OCI-LY7 (cell line): Measurements from ENCODE around the gene NUP155.

Experiments used
- EZH2phosphoT487 ChIP-seq: fragments of 200-600 bp; sonication (generic); IDR thresholded peaks from 2 replicates; pipeline ENCODE4 v1.6.1; 2018; ENCODE audit warnings: low read depth, borderline replicate concordance, mild to moderate bottlenecking, mixed run types, antibody characterized with exemption, low read length, moderate library complexity, mixed read lengths
- TF ChIP-seq, protein P1 (sequence below): fragments of 200-600 bp; sonication (generic); conservative IDR thresholded peaks from 2 replicates; pipeline ENCODE4 v1.5.1; 2014; ENCODE audit warnings: mild to moderate bottlenecking, antibody characterized with exemption, low read length, moderate library complexity, mixed read lengths

DNA sequence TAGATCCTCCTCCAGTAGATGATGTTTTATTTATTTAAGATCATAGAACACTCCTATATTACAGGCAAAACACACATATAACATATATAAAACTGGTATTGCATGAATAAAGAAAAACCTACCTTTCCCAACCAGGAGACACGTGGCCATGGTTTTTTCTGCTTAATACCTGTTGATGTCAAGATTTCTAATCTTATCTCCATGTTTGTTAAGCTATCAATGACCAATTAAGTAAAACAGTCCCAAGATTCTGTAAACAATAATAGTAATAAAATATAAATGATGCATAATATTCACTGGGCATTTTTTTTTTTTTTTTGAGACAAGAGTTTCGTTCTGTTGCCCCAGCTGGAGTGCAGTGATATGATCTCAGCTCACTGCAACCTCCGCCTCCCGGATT is 123.4 kb downstream of the NUP155 start:
- TF ChIP-seq, protein P1, sequence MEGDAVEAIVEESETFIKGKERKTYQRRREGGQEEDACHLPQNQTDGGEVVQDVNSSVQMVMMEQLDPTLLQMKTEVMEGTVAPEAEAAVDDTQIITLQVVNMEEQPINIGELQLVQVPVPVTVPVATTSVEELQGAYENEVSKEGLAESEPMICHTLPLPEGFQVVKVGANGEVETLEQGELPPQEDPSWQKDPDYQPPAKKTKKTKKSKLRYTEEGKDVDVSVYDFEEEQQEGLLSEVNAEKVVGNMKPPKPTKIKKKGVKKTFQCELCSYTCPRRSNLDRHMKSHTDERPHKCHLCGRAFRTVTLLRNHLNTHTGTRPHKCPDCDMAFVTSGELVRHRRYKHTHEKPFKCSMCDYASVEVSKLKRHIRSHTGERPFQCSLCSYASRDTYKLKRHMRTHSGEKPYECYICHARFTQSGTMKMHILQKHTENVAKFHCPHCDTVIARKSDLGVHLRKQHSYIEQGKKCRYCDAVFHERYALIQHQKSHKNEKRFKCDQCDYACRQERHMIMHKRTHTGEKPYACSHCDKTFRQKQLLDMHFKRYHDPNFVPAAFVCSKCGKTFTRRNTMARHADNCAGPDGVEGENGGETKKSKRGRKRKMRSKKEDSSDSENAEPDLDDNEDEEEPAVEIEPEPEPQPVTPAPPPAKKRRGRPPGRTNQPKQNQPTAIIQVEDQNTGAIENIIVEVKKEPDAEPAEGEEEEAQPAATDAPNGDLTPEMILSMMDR: no peak
- TF ChIP-seq EZH2phosphoT487: no peak
